Left kidney (tissue), 8 donors: ENCODE data around the gene SPECC1L. TPM values are rescaled to one million over a fixed set of nuclear protein-coding genes. Genes with fewer than 3 reads are reported as not detected.
"Not testable (repeated sequence)": the region's sequence is repeated elsewhere in the genome, so short reads cannot be mapped to it uniquely, and the experiment has no call there.

Source experiments
- DNase-seq: peaks from one replicate; pipeline ENCODE4 v3.0.0-alpha.2; 2013
- long read RNA-seq, 8 donors: transcript quantifications; one replicate each; lab custom pipeline, GENCODE V29; 2026
- polyA plus RNA-seq: library from polyadenylated mRNA; unstranded; fragments of 120-200 nt; gene quantifications from one replicate; pipeline ENCODE4 v1.2.1, GENCODE V29; 2013; ENCODE audit not compliant: insufficient read length

The SPECC1L gene, protein sequence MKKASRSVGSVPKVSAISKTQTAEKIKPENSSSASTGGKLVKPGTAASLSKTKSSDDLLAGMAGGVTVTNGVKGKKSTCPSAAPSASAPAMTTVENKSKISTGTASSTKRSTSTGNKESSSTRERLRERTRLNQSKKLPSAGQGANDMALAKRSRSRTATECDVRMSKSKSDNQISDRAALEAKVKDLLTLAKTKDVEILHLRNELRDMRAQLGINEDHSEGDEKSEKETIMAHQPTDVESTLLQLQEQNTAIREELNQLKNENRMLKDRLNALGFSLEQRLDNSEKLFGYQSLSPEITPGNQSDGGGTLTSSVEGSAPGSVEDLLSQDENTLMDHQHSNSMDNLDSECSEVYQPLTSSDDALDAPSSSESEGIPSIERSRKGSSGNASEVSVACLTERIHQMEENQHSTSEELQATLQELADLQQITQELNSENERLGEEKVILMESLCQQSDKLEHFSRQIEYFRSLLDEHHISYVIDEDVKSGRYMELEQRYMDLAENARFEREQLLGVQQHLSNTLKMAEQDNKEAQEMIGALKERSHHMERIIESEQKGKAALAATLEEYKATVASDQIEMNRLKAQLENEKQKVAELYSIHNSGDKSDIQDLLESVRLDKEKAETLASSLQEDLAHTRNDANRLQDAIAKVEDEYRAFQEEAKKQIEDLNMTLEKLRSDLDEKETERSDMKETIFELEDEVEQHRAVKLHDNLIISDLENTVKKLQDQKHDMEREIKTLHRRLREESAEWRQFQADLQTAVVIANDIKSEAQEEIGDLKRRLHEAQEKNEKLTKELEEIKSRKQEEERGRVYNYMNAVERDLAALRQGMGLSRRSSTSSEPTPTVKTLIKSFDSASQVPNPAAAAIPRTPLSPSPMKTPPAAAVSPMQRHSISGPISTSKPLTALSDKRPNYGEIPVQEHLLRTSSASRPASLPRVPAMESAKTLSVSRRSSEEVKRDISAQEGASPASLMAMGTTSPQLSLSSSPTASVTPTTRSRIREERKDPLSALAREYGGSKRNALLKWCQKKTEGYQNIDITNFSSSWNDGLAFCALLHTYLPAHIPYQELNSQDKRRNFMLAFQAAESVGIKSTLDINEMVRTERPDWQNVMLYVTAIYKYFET
- polyA plus RNA-seq, result 54.1 TPM
- long read RNA-seq, donor 1, partial matches to known transcripts, result 6 of 7 reads
- long read RNA-seq, donor 1, other reads (novel, unspliced or antisense), result 0 of 7 reads
- long read RNA-seq, donor 2, full-length matches to known transcripts, result 3 of 16 reads
- long read RNA-seq, donor 2, partial matches to known transcripts, result 13 of 16 reads
- long read RNA-seq, donor 2, other reads (novel, unspliced or antisense), result 0 of 16 reads
- long read RNA-seq, donor 3, full-length matches to known transcripts, result 4 of 9 reads
- long read RNA-seq, donor 3, partial matches to known transcripts, result 5 of 9 reads
- long read RNA-seq, donor 3, other reads (novel, unspliced or antisense), result 0 of 9 reads
- long read RNA-seq, donor 4, result 0 reads
- long read RNA-seq, donor 5, full-length matches to known transcripts, result 3 of 3 reads
- long read RNA-seq, donor 5, partial matches to known transcripts, result 0 of 3 reads
- long read RNA-seq, donor 5, other reads (novel, unspliced or antisense), result 0 of 3 reads
- long read RNA-seq, donor 6, full-length matches to known transcripts, result 2 of 2 reads
- long read RNA-seq, donor 6, partial matches to known transcripts, result 0 of 2 reads
- long read RNA-seq, donor 6, other reads (novel, unspliced or antisense), result 0 of 2 reads
- long read RNA-seq, donor 7, full-length matches to known transcripts, result 2 of 30 reads
- long read RNA-seq, donor 7, partial matches to known transcripts, result 28 of 30 reads
- long read RNA-seq, donor 7, other reads (novel, unspliced or antisense), result 0 of 30 reads
- long read RNA-seq, donor 8, full-length matches to known transcripts, result 2 of 2 reads
- long read RNA-seq, donor 8, partial matches to known transcripts, result 0 of 2 reads
- long read RNA-seq, donor 8, other reads (novel, unspliced or antisense), result 0 of 2 reads

DNA sequence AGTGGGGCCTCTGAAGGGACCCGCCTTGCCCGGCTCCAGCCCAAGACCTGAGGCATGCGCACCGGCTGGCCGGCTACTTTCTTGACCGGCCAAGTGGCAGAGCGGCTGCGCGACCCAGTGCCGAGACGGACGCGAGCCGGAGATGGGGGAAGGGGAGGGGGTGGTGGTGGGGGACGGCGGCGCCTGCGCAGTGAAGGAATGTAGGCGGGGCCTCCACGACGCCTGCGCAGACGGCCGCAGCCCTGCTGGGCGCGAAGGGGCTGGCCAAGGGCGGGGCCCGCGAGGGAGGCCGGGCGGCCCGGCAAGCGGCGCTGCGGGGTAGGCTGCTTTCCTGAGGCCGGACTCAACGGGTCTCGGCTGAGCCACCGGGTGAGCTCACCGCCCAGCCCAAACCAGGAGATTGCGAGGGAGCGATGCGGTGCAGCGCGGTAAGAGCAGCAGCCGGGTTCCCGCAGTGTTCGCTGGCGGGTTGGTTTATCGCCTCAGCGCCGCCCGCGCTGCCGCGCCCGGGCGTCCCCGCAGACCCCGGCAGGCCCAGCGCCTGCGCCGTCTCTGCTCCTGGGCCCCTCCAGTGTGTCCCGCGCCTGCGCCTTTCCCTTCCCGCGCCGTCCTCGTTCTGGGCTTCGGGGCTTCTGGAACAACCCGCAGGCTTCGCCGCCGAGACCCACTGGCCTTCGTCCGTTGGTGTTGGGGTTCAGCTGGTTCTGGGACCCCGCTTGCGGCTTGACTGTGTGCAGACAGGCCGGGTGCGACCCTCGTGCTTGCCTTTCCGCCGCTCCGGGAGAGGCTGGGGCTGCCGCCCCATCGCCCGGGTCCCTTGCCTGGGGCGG, at the start of gene SPECC1L:
SPECC1L (plus strand) TSS at position 276 of the 830 bp plus-strand sequence. CDS start 31,401 bp downstream, outside the sequence.
- DNase-seq, result peak; percentile 90

DNA sequence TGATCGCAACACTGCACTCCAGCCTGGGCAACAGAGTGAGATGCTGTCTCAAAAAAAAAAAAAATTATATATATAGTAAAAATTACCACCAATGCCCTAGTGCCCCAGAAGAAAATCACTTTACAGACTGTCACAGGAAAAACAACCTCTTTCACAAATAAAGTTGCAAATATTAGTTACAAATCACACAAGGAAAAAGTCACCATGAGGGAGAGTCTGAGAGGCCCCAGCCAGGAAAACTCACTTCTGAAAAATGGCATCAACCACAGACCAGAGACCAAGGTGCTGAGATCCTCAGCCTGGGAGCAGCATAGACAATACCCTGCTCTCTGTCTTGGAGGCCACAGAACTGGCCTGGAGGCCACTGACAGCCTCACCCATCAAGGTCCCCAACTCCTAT, 46.2 kb upstream of the SPECC1L start:
- DNase-seq, result no peak

DNA sequence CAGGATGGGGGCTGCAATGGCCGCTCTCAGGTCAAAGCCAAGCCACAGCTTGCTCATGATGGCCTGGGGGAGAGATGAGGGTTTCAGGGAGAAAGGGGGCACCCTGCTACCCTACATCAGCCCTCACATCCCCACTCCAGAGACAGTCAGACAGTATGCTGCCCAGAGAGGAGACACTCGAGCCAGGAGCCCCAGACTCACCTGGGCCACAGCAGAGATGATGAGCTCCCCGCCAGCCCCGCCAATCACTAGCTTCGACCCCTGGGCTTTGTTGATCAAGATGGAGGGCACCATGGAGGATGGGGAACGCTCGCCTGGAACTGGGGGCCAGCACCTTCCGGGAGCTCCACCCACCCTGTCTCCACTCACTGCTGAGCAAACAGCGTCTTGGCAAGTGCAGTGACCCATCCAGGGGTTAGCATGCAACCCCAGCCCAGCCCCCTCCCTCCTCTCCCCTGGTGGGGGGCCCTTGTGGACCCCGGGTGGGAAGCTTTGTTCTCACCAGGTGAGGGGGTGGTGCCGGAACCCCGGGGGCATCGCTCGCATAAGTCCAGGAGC, 45.5 kb upstream of the SPECC1L start:
- no peak for DNase-seq

DNA sequence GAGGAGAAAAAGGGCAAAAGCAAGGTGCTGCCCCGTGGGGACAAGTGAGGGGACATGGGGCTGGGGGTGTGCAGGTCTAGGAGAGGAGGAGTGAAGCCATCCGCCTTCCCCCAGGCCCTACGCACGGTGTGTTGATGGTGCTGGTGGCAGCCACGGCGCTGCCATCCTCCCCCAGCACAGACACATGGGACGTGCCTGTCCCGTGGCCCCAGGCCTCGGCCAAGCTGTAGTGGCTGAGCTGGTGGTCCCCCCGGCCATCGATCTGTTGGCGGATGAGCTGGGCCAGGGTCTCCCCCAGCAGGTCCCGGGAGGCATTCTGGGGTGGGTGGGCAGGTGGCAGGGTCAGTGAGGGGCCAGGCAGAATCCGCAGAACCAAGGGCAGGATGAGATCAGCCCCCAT, 44.7 kb upstream of the SPECC1L start:
- no peak for DNase-seq

DNA sequence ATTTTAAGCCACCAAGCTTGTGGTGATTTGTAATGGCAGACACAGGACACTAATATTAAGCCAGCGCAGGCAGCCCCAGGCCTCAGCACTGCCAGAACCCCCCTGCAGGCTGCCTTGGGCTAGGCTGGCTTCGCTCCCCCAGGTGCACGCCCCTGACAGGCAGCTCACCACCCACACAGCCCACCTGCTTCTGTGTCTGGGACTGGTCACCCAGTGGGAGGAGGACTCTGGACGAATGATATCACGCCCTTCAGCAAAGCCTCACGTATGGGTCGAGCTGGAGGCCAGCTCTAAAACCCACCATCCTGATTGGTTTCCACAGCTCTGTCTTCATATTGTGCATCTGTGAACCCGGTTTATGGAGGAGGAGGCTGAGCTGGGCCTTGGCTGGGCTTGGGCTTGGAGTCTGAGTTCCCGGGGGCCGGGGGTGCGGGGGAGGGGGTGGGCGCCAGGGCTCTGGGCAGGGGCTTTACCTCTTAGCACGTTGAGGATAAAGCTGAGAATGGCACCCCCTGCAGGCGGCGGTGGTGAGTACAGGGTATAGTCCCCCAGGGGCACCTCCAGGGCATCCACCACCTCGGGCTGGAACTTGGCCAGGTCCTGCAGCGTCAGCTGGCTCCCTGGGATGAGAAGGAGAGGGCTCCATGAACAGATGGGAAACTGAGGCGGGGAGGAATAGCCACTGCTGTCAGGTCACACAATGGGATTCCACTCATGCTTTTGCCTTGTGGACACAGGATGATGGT, 39.5 kb upstream of the SPECC1L start:
- DNase-seq, result no peak

DNA sequence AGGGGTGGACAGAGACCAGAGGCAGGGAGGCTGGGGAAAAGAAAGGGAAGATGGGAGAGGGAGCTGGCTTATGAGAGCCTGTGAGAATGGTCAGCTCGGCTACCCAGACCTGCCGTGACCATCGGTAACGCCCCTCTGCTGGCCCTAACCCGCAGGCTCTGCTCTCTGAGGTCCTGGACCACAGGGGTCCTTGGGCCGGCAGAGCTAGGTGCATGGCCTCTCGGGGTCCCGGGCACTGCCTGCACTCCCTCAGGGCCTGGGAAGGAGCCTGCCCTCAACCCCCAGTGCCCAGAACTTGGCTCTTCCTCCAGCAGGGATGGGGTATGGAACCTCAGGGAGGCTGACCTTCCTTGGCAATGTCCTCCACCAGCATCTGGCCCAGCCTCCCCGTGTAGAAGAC, 38.9 kb upstream of the SPECC1L start:
- no peak for DNase-seq

DNA sequence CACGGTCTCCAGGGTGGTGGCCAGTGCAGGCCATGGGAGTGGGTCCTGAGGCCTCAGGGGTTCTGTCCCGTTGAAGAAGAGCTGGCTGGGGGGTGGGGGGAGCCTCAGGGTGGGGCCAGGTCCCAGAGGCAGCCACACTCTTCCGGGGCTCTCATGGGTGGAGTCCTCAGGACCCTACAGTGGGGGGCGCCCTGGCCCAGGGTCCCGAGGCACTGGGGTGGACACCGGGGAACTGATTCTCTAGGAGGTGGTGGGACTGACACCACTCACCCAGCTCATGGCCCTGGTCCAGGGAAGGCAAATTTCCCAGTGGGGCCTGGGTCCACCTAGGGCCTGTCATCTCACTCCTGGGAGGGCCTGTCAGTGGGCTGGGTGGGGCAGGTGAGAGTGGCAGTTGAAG, 38.5 kb upstream of the SPECC1L start:
- DNase-seq, result no peak

DNA sequence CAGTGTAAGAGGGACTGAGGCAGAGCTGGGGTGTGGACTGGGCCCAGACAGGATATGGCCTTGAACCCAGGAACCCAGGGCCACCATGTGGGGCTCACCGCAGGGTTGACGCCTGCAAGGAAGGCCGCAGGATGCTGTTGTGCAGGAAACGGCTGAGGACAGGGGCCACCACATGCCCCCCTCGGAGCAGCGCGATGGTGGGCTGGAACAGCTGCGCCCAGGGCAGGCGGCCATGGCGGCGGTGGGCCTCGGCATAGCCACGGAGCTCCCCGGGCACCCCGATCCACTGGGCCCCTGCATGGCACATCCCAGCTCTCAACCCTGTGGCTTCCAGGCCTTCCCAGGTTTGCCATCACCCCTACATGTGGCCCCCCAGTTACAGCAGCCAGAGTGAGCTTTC, 37.9 kb upstream of the SPECC1L start:
- no peak for DNase-seq

DNA sequence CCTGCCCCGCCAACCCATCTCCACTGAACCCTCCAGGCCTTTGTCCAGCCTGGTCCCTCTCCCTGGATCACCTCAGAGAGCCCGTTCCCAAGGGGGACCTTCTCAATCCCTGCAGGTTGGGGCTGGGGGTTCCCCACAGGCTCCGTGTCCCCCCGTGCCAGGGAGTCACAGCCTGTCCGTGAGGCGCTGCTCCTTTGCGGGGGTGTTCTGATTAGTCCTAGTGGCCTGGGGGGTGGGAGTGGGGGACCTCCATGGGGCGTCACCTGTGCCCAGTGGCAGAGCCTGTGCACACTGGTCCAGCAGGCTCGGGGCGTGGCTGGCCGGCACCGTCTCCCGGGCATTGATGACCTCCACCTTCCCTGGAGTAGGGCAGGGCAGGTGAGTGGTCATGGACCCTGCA, 37.4 kb upstream of the SPECC1L start:
- no peak for DNase-seq

DNA sequence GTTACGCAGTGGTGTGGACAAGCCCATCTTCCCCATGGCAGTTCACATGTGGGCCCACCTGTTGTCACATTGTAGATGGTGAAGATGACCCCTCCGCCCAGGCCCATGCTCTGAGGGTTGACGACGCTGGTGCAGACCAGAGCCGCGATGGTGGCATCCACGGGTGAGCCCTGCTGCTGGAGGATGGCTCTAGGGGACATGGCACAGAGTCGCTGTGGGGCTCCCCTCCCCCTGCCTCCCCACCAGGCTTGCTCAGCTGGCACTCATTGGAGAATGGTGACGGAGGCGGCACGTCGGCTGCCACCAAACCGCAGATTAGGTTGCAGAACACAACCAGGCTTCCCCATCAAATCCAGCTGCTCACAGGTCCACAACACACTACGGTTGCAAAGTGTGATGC, 36.8 kb upstream of the SPECC1L start:
- DNase-seq, result no peak

DNA sequence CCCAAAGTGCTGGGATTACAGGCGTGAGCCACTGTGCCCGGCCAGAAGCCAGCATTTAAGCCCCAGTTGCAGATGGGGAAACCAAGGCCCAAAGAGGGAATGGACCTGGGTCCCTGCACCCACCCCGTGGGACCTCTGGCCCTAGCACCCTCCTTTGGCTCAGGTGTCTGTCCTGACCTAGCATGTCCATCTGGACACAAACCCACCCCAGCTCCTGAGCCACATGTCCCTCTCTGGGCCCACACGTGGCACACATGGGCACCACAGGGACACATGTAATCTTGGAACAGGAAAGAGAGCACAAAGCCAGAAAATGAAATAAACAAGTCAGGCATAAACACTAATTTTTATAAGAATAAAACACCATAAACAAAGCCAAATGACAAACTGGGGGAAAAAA, 35.3 kb upstream of the SPECC1L start:
- DNase-seq, result no peak

DNA sequence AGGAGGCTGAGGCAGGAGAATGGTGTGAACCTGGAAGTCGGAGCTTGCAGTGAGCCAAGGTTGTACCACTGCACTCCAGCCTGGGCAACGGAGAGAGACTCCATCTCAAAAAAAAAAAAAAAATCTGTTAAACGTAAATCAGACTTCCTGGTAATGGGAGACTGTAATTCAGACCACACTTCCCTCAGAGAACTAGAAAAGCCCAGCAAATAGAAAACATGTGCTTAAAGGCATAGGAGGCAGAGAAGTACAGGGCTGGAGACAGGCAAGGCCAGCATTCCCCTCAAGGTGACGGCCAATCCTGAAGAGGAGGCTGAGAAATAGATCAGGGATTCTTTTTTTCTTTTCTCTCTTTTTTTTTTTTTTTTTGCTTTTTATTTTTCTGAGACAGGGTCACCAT, 34.0 kb upstream of the SPECC1L start:
- DNase-seq, result no peak

DNA sequence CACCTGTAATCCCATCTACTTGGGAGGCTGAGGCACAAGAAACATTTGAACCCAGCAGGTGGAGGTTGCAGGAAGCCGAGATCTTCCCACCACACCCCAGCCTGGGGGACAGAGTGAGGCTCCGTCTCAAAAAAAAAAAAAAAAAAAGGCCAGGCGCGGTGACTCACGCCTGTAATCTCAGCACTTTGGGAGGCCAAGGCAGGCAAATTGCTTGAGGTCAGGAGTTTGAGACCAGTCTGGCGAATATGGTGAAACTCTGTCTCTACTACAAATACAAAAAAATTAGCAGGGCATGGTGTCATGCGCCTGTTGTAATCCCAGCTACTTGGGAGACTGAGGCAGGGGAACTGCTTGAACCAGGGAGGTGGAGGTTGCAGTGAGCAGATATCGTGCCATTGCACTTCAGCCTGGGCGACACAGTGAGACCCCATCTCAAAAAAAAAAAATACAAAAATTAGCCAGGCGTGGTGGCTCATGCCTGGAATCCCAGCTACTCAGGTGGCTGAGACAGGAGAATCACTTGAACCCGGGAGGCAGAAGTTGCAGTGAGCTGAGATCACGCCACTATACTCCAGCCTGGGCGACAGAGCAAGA, 32.4 kb upstream of the SPECC1L start:
- DNase-seq, result not testable (repeated sequence)

DNA sequence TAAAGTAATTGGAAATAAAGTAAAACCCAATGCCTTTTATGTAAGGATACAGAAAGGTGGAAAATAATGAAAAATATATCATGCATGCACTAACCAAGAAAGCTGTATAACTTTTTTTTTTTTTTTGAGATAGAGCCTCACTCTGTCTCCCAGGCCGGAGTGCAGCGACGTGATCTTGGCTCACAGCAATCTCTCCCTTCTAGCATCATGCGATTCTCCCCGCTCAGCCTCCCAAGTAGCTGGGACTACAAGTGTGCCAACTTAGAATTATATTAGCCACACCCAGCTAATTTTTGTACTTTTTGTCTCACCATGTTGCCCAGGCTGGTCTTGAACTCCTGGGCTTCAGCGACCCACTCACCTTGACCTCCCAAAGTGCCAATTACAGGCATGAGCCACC, 30.2 kb upstream of the SPECC1L start:
- no peak for DNase-seq

DNA sequence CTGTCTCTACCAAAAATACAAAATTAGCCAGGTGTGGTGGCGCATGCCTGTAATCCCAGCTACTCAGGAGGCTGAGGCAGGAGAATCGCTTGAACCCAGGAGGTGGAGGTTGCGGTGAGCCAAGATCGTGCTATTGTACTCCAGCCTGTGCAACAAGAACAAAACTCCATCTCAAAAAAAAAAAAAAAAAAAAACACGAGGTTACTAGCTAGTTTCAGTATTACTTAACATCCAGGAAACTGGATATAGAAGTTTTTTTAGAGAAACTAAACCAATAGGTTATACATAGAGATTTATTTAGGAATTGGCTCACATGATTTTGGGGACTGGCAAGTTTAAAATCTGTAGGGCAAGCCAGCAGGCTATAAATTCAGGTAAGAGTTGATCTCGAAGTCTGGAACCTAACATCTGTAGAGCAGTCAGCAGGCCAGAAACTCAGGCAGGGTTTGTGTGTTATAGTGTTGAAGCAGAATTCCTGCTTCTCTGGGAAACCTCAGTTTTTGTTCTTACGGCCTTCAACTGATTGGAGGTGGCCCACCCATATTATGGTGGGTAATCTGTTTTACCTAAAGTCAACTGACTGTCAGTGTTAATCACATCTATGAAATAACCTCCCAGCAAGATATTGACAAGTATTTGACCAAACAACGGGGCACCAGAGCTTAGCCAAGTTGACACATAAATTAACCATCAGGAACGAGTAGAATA, 29.5 kb upstream of the SPECC1L start:
- not testable (repeated sequence) for DNase-seq

DNA sequence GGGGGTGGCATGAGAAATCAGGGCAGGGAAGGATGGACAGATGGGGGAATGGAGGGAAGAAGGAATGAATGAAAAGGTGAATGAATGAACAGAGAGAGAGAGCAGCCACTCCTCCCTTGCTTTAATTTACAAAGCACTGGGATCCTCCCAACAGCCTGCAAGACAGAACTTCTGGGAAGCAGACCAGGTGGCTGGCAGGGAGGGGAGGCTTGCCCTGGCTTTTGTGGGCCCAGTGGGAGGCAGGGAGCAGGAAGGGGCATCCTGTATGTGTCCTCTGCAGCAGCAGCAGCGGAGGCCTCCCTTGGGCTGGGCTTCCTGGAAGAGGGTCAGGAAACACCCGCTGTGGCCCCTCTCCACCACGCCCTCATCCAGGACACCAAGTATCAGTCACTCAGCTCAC, 27.2 kb upstream of the SPECC1L start:
- DNase-seq, result not testable (repeated sequence)

DNA sequence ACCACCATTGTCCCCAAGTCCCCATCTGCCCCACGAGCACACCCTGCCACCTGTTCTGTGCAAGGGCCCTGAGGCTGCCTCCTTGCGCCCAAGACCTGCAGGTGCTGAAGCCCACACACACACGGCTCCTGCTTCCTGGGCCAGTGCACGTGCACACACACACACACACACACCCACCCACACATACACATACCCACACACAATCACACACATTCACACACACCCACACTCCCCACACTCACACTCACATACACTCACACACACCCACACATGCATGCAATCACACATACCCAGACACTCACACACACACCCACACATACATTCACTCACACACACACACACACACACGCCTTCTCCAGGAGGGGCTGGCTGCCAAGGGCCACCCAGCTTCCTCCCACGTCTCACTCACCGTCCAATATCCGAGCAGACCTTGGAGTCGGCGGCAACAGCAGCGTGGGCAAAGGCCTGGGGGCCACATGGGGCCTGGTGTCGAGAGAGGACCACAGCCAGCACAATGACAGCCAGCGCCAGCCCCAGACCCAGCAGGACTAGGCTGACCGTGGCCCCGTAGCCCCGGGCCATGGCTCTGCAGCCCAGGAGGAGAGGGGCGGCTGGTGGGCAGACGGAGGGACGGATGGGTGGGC, 26.4 kb upstream of the SPECC1L start:
- no peak for DNase-seq
